ENCODE measurements around the gene RYR3. TPM values are rescaled to one million over a fixed set of nuclear protein-coding genes. Genes with fewer than 3 reads are reported as not detected.

Gene RYR3
- total and polyA plus RNA-seq, 2 donors (not counting 1 experiment from before 2014, with no cell fraction given) = 0.17 TPM; not detected in 1

GRCh38 chr15:33503681-33504080 is 192.9 kb downstream of the RYR3 start:
- no peaks in the 10 kb centered on the region for H4K20me1 ChIP-seq (ENCODE audit: control insufficient read depth, extremely low read depth, insufficient read depth, low read length)
- H3K27me3 ChIP-seq (ENCODE audit: control insufficient read depth, insufficient read depth, low read length) = no peaks in the 10 kb centered on the region
- H3K9me3 ChIP-seq (ENCODE audit: control insufficient read depth, insufficient read depth, low read depth, low read length) = no peaks in the 10 kb centered on the region
- no peak for DNase-seq (ENCODE audit: low read depth in 2 of 2)
- H3K36me3 ChIP-seq (ENCODE audit: control insufficient read depth, insufficient read depth, low read length) = no peaks in the 10 kb centered on the region
- H3K4me3 ChIP-seq (replicated peaks in 1 of 4; ENCODE audit: control extremely low read depth in 1 of 4, insufficient read depth in 1 of 4, low read depth in 3 of 4, low read length in 4 of 4) = no peak overlapping the region
- H3K9ac ChIP-seq (ENCODE audit: insufficient read depth, low read length) = no peak overlapping the region
- H3K27ac ChIP-seq (ENCODE audit: insufficient read depth, low read length) = no peak overlapping the region
- H3K4me1 ChIP-seq (ENCODE audit: control insufficient read depth, extremely low read depth, insufficient read depth, low read length) = no peaks in the 10 kb centered on the region
- TF ChIP-seq EZH2 (IDR thresholded peaks at IDR 0.05; ENCODE audit: low read length, missing control alignments) (no peak), CTCF (conservative IDR thresholded peaks at IDR 0.05 in 1 of 2, IDR thresholded peaks at IDR 0.05 in 1 of 2; ENCODE audit: low read depth in 1 of 2, low read length in 2 of 2) (no peak)
- H3K79me2 ChIP-seq (ENCODE audit: control insufficient read depth, insufficient read depth, low read length) = no peaks in the 10 kb centered on the region
- H3K4me2 ChIP-seq (ENCODE audit: extremely low read depth, insufficient read depth, low read length) = no peak overlapping the region
- H2AFZ ChIP-seq (ENCODE audit: low read length) = no peak overlapping the region

GRCh38 chr15:33506781-33507296 is 196.1 kb downstream of the RYR3 start:
- Histone ChIP-seq H3K9ac (ENCODE audit: insufficient read depth, low read length) (no peak overlapping the region), H4K20me1 (ENCODE audit: control insufficient read depth, extremely low read depth, insufficient read depth, low read length) (no peaks in the 10 kb centered on the region), H3K36me3 (ENCODE audit: control insufficient read depth, insufficient read depth, low read length) (no peaks in the 10 kb centered on the region), H3K4me3 (replicated peaks in 1 of 4; ENCODE audit: control extremely low read depth in 1 of 4, insufficient read depth in 1 of 4, low read depth in 3 of 4, low read length in 4 of 4) (no peak overlapping the region), H3K9me3 (ENCODE audit: control insufficient read depth, insufficient read depth, low read depth, low read length) (no peaks in the 10 kb centered on the region), H3K4me1 (ENCODE audit: control insufficient read depth, extremely low read depth, insufficient read depth, low read length) (no peaks in the 10 kb centered on the region), H3K27me3 (ENCODE audit: control insufficient read depth, insufficient read depth, low read length) (no peaks in the 10 kb centered on the region), H3K27ac (ENCODE audit: insufficient read depth, low read length) (no peak overlapping the region), H3K4me2 (ENCODE audit: extremely low read depth, insufficient read depth, low read length) (no peak overlapping the region), H3K79me2 (ENCODE audit: control insufficient read depth, insufficient read depth, low read length) (no peaks in the 10 kb centered on the region), H2AFZ (ENCODE audit: low read length) (no peak overlapping the region)
- DNase-seq (ENCODE audit: low read depth in 2 of 2) = peak in 1 of 2 donors; percentile 7
- TF ChIP-seq EZH2 (IDR thresholded peaks at IDR 0.05; ENCODE audit: low read length, missing control alignments) = no peak
- no peak for TF ChIP-seq CTCF (conservative IDR thresholded peaks at IDR 0.05 in 1 of 2, IDR thresholded peaks at IDR 0.05 in 1 of 2; ENCODE audit: low read depth in 1 of 2, low read length in 2 of 2)

- Histone ChIP-seq H3K9me3 (ENCODE audit: control insufficient read depth, insufficient read depth, low read depth, low read length) (no peaks in the 10 kb centered on the region), H2AFZ (ENCODE audit: low read length) (no peak overlapping the region), H3K79me2 (ENCODE audit: control insufficient read depth, insufficient read depth, low read length) (no peaks in the 10 kb centered on the region), H3K36me3 (ENCODE audit: control insufficient read depth, insufficient read depth, low read length) (no peaks in the 10 kb centered on the region), H3K9ac (ENCODE audit: insufficient read depth, low read length) (no peak overlapping the region), H4K20me1 (ENCODE audit: control insufficient read depth, extremely low read depth, insufficient read depth, low read length) (no peaks in the 10 kb centered on the region), H3K27ac (ENCODE audit: insufficient read depth, low read length) (no peak overlapping the region), H3K4me3 (replicated peaks in 1 of 4; ENCODE audit: control extremely low read depth in 1 of 4, insufficient read depth in 1 of 4, low read depth in 3 of 4, low read length in 4 of 4) (no peak overlapping the region), H3K27me3 (ENCODE audit: control insufficient read depth, insufficient read depth, low read length) (no peaks in the 10 kb centered on the region), H3K4me2 (ENCODE audit: extremely low read depth, insufficient read depth, low read length) (no peak overlapping the region), H3K4me1 (ENCODE audit: control insufficient read depth, extremely low read depth, insufficient read depth, low read length) (no peaks in the 10 kb centered on the region)
- no peak for DNase-seq (ENCODE audit: low read depth in 2 of 2)
- TF ChIP-seq EZH2 (IDR thresholded peaks at IDR 0.05; ENCODE audit: low read length, missing control alignments) (no peak), CTCF (conservative IDR thresholded peaks at IDR 0.05 in 1 of 2, IDR thresholded peaks at IDR 0.05 in 1 of 2; ENCODE audit: low read depth in 1 of 2, low read length in 2 of 2) (no peak)
These were observed 197.9 kb downstream of the RYR3 start for GRCh38 chr15:33508703-33509102.
